Measurements from ENCODE around the gene GADL1.

The GADL1 gene

GRCh38 chr3:30811151-30811795, 83.2 kb downstream of the GADL1 start:
- no peak for DNase-seq (ENCODE audit: low read depth)

DNA sequence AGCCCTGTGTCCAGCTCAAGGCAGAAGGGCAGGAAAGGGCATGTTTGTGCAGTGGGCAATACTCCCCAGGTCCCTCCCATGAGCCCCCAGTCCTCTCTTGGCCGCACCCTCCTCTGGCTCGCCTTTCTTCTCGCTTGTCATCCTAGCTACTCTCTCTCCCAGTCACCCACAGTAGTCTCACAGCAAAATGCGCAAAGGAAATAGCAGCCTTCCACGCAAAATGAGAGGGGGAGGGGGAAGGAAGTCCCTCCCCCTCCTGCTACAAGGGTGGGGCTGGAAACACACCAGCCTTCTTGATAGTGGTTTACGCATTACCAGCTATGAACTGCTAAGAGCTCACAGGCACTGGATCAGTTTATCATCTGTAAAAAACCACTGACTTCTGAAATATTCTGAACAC, 83.8 kb downstream of the GADL1 start:
- no peak for DNase-seq (ENCODE audit: low read depth)

GRCh38 chr3:30805695-30806094, 88.8 kb downstream of the GADL1 start:
- no peak for DNase-seq (ENCODE audit: low read depth)

DNA sequence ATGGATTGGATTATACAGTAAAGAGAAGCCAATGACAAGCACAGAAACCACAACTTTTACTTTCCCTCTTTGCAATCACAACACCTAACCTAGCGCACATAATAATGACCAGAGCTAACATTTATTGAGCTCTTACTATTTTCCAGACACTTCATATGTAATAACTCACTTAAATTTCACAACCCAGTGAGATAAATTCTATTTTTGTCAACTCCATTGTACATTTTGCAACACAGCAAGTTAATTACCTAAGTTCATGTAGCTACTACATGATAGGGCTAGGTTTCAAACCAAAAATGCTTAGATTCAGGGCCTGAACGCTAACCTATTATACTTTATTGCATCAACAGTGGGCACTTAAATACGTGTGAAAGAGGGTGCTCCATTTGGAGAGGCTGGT, 89.5 kb downstream of the GADL1 start:
- DNase-seq (ENCODE audit: low read depth): no peak

DNA sequence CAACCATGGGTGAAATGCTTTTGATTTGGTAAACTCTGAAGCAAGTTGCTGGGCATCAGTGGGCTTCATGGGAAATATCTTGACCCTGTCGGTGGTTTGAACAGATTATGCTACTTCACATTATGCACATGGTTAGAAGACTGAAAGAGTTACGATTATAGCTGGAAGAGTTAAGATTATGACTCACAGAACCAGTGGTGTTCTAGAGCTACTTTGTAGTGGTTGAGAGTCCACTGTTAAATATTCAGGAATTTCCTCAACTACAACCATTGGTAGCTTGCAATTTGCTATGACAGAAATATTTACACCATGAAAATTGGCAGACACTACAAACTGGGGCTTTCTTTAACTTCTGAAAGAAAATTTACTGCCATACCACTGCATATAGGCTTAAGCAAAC, 99.3 kb downstream of the GADL1 start:
- DNase-seq (ENCODE audit: low read depth): no peak

- no peak for DNase-seq (ENCODE audit: low read depth)
These were observed 100.7 kb downstream of the GADL1 start for GRCh38 chr3:30793740-30794139.

DNA sequence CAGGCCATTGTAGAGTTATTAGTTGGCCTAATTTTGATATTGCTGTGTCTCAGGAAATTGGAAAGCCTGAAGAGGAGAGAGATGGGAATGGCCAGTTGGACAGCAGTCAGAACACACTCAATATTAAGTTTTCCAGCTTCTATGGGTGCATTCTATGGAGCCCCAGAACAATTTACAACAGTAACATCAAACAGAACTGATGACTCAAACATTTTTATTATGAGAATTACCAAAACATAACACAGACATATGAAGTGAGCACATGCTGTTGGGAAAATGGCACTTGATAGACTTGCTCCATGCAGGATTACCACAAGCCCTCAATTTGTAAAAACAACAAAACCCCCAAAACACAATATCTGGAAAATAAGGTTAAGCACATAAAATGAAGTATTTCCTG, 104.3 kb downstream of the GADL1 start:
- DNase-seq (ENCODE audit: low read depth): no peak

GRCh38 chr3:30786365-30786764, 108.1 kb downstream of the GADL1 start:
- DNase-seq (ENCODE audit: low read depth): no peak

GRCh38 chr3:30779686-30780287, 114.7 kb downstream of the GADL1 start:
- DNase-seq (ENCODE audit: low read depth): peak; percentile 15

DNA sequence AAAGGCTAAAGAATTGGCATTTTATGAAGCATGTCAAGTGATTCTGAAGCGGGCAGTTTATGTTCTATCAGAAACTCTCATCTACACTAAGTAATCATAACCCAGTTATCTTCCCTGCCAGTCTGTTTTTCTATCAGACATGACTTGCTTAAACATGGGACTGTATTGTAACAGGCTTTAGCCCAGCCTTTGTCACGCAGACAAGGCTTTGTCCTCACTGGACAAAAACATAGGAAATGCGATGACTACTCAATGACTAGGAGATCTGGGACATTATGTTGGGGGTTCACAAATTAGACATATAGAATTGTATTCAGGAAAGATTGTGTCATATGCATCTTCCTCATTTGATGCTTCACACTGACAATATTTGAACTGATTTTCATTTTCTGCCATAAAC, 115.5 kb downstream of the GADL1 start:
- no peak for DNase-seq (ENCODE audit: low read depth)

DNA sequence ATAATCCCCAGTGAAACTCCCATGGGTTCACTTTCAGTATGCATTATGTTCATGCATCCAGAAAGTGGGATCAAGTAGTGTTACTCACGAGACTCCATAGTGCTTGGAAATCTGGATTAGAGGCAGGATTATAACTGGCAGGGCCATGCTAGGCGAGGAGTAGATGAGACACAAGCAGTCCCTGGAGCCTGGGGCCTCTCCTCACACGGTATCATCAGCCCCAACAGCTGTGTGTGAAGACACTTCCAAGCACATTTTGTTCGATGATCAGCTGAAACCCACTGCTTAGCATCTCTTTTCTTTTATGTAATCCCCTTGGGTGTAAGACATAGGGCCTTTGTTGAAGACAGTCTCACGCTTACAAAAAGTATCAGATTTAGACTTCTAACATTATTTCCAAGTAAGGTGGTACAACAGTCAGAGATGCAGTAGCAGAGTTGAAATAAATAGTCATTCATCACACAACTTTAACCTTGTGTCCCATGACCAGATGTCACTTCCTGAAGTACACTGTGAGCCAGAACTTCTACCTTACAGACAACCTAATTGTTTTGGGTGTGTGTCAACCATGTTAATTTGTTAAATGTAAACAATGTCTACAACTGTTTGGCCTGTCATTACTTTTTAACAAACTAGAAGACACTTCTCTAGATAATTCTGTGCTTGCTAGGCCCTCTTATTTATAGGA, 116.9 kb downstream of the GADL1 start:
- no peak for DNase-seq (ENCODE audit: low read depth)

GRCh38 chr3:30776186-30776815, 118.2 kb downstream of the GADL1 start:
- no peak for DNase-seq (ENCODE audit: low read depth)

DNA sequence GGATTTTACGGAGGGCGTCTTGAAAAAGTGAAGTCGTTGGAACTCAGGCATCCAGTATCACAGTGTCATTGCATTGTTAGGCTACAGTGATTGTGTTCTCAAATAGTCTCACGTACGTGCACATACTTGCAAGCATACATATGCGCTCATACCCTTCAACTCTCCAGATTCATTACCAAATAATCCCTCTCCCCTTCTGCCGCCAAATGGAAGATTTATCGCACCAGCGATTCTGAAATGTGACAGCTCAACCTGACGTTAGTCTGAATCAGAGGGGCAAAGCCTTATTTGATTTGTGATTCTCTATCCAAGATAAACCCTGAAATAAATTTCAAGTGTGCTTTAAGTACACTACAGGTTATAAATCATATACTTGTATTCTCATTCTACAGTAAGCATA, 119.4 kb downstream of the GADL1 start:
- no peak for DNase-seq (ENCODE audit: low read depth)

- no peak for DNase-seq (ENCODE audit: low read depth)
These were observed 120.4 kb downstream of the GADL1 start for GRCh38 chr3:30774062-30774461.

DNA sequence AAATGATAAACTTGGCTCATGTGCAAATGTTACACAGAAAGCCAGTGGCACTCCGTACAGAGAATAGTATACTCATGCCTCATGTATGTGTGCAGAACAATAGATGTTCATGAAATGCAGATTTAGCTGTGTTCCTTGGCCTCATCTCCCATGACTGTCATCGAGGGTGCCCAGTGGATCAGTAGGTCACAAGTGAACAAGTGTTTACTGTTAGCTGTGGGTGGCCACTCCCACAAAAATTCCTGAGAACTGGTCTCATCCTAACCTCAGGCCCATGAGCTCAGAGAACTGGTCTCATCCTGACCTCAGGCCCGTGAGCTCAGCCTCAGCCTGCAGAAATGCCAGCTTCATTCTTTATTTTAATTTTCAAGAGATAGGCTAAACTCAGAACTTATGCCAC, 124.1 kb downstream of the GADL1 start:
- peak; percentile 82 for DNase-seq (ENCODE audit: low read depth)

DNA sequence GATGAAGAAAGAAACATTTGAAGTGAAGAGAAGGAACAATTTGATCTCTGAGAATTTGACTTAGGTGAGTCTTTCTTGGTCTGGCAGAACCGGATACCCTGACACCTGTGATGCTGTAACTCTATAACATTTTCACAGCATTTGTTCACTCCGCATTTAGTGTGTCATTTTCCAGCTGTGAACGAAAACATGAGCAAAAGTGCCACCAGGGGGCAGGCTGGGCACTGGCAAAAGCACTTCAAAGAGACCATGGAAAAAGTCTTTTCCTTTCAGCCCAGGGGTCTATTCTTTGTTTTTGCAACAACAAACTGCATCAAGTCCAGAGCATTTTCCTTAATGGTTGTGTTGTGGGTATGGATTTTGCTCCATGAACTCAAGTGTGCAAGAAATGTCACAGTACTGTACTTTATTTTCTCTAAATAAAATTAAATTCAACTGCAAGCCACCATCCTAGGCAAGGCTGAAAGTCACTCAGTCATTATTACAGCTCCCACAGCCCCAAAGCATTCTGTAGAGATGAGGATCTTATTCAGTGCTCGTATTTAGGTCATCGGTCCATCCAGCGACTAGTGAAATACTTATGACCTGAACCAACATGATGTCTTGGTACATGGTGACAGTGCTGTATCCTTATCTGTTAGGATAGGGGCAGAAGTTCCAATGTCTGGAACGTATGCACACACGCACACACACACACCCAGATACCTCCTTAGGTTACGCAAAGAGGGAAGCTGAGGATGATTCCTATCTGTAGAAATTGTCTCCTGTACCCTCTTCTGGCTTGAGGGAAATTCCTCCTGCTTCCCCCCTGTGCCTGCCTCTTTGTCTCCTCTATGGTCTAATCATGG, 125.5 kb downstream of the GADL1 start:
- no peak for DNase-seq (ENCODE audit: low read depth)

DNA sequence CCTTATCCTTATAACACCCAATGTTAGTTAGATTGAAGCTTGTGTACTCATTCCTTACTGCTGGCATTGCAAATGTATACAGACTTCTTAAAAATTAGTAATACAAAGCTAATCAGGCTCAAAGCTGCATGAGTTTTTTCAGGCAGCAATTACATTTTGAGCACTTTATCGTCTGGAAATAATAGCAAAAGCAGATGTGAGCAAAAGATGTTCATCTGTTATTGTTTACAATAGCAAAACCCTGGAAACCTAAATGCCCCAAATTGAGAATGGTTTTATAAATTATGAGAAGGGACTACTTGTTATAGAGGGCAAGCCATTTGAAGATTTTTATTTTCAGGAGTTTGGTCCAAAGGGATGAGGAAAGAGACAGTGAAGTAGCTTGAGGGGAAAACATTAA, 126.4 kb downstream of the GADL1 start:
- no peak for DNase-seq (ENCODE audit: low read depth)

GRCh38 chr3:30766522-30766921, 127.9 kb downstream of the GADL1 start:
- no peak for DNase-seq (ENCODE audit: low read depth)

- no peak for DNase-seq (ENCODE audit: low read depth)
These were observed 129.6 kb downstream of the GADL1 start for GRCh38 chr3:30764891-30765290.

DNA sequence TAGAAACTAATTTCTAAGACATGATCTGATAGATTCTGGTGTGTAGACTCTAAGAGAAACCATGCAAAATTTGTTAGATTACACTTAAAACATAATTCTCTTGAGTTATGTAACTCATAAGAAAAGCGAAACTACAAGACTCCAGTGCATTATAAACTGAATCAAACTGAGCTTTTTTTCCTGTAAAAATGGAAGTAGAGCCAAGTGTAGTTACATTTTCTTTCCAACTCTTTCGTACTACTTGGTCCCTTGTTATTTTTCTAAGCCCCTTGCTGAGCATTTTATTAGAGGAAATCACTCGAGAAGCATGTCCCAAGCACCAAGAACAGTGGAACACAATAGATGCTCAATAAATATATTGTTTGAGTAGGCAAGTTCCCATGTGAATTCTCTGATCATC, 130.2 kb downstream of the GADL1 start:
- no peak for DNase-seq (ENCODE audit: low read depth)

GRCh38 chr3:30761374-30761773, 133.1 kb downstream of the GADL1 start:
- no peak for DNase-seq (ENCODE audit: low read depth)

DNA sequence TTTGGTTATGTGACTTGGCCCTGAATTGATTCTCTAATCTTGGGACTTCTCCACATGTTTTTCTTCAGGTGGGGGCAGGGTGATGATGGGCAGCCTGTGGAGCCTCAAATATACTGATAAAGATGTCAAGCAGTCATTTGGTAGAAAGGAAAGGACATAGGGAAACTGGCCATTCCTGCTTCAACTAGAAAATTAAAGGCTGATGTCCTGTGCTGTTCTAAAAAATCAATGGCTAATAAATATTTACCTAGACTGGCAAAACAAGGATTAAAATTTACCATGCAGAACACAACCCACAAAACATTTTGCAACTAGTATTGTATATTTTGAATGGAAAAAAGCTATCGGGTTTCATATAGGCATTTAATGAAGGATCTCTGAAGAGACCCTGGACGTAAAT, 133.7 kb downstream of the GADL1 start:
- no peak for DNase-seq (ENCODE audit: low read depth)

Data from HS-27A (cell line).